Nephron (organoid): ENCODE results near the gene RAB23.

Experiments used
- H3K27ac Mint-ChIP-seq, 3 experiments: 2 replicates each; pipeline ENCODE4 v1.8.0; 2020; ENCODE audit warnings: mixed read lengths in 3 of 3, mild to moderate bottlenecking in 2 of 3, moderate library complexity in 1 of 3
- H3K27me3 Mint-ChIP-seq: 2 replicates; pipeline ENCODE4 v1.8.0; 2021; ENCODE audit warnings: low read depth, mild to moderate bottlenecking, moderate library complexity, mixed read lengths
- H3K36me3 Mint-ChIP-seq: 2 replicates; pipeline ENCODE4 v1.8.0; 2020; ENCODE audit warnings: low read depth, mixed read lengths
- H3K4me1 Mint-ChIP-seq: 2 replicates; pipeline ENCODE4 v1.8.0; 2020; ENCODE audit warnings: mixed read lengths
- H3K4me3 Mint-ChIP-seq, 3 experiments: 2 replicates each; pipeline ENCODE4 v1.8.0; 2020; ENCODE audit warnings: mild to moderate bottlenecking in 3 of 3, mixed read lengths in 3 of 3, moderate library complexity in 2 of 3
- H3K9me3 Mint-ChIP-seq: 2 replicates; pipeline ENCODE4 v1.8.0; 2020; ENCODE audit warnings: mixed read lengths
- CTCF ChIP-seq, 3 experiments: fragments of 200-600 bp; sonication (generic); IDR thresholded peaks; one replicate each; pipeline ENCODE4 v1.5.0; 2021; ENCODE audit warnings: antibody characterized with exemption in 3 of 3; ENCODE audit not compliant: unreplicated experiment in 3 of 3

Gene RAB23

GRCh38 chr6:57256541-57256940, 34.4 kb upstream of the RAB23 start:
- no peaks in the 10 kb centered on the region for H3K9me3 Mint-ChIP-seq
- no peak overlapping the region for H3K4me3 Mint-ChIP-seq
- H3K27me3 Mint-ChIP-seq = no peaks in the 10 kb centered on the region
- no peak for TF ChIP-seq CTCF (IDR thresholded peaks at IDR 0.05; ENCODE audit: unreplicated experiment in 3 of 3)
- peak overlapping the region; percentile 82 to 98 (median 87) for H3K27ac Mint-ChIP-seq
- H3K36me3 Mint-ChIP-seq = no peaks in the 10 kb centered on the region
- H3K4me1 Mint-ChIP-seq = peaks cover 36% of the 10 kb centered on the region

GRCh38 chr6:57255451-57256169, 33.5 kb upstream of the RAB23 start:
- H3K36me3 Mint-ChIP-seq = no peaks in the 10 kb centered on the region
- H3K9me3 Mint-ChIP-seq = no peaks in the 10 kb centered on the region
- TF ChIP-seq CTCF (IDR thresholded peaks at IDR 0.05; ENCODE audit: unreplicated experiment in 3 of 3) = no peak
- no peak overlapping the region for H3K4me3 Mint-ChIP-seq
- H3K27me3 Mint-ChIP-seq = no peaks in the 10 kb centered on the region
- H3K4me1 Mint-ChIP-seq = peaks cover 36% of the 10 kb centered on the region
- peak overlapping the region; percentile 86 to 98 (median 93) for H3K27ac Mint-ChIP-seq

GRCh38 chr6:57254055-57254717, 32.1 kb upstream of the RAB23 start:
- no peaks in the 10 kb centered on the region for H3K27me3 Mint-ChIP-seq
- no peaks in the 10 kb centered on the region for H3K36me3 Mint-ChIP-seq
- no peak for TF ChIP-seq CTCF (IDR thresholded peaks at IDR 0.05; ENCODE audit: unreplicated experiment in 3 of 3)
- H3K9me3 Mint-ChIP-seq = no peaks in the 10 kb centered on the region
- peak overlapping the region in 1 of 3 experiments; percentile 28 for H3K4me3 Mint-ChIP-seq
- H3K4me1 Mint-ChIP-seq = peaks cover 36% of the 10 kb centered on the region
- H3K27ac Mint-ChIP-seq = peak overlapping the region; percentile 96 to 98 (median 98)

GRCh38 chr6:57252975-57253374, 30.9 kb upstream of the RAB23 start:
- TF ChIP-seq CTCF (IDR thresholded peaks at IDR 0.05; ENCODE audit: unreplicated experiment in 3 of 3) = no peak
- Mint-ChIP-seq H3K4me3 (peak overlapping the region in 1 of 3 experiments; percentile 37), H3K9me3 (no peaks in the 10 kb centered on the region), H3K4me1 (peaks cover 34% of the 10 kb centered on the region), H3K27me3 (no peaks in the 10 kb centered on the region), H3K27ac (peak overlapping the region; percentile 95 to 98 (median 96)), H3K36me3 (no peaks in the 10 kb centered on the region)

- TF ChIP-seq CTCF (IDR thresholded peaks at IDR 0.05; ENCODE audit: unreplicated experiment in 3 of 3) = no peak
- H3K4me1 Mint-ChIP-seq = peaks cover 30% of the 10 kb centered on the region
- no peaks in the 10 kb centered on the region for H3K9me3 Mint-ChIP-seq
- H3K27ac Mint-ChIP-seq = peak overlapping the region in 2 of 3 experiments; percentile 38 to 95
- H3K36me3 Mint-ChIP-seq = no peaks in the 10 kb centered on the region
- H3K27me3 Mint-ChIP-seq = no peaks in the 10 kb centered on the region
- H3K4me3 Mint-ChIP-seq = no peak overlapping the region
Measured at GRCh38 chr6:57252137-57252536, 30.0 kb upstream of the RAB23 start.
